ENCODE measurements around the gene CPSF4. TPM values are rescaled to one million over a fixed set of nuclear protein-coding genes. Genes with fewer than 3 reads are reported as not detected.

The CPSF4 gene
- total RNA-seq, 1 donor from 2014 or later = 89.9 TPM

GRCh38 chr7:99437946-99438572, 684 bp upstream of the CPSF4 start:
- peaks cover 36% of the 10 kb centered on the region for H3K36me3 Mint-ChIP-seq (ENCODE audit: low read depth)
- intact Hi-C loops (cut with micrococcal nuclease) = loop anchor here (2.0 kb wide), 1 partner anchor 57 kb away; no protein-coding TSS in a partner anchor
- peak overlapping the region; percentile 99 for H3K4me3 Mint-ChIP-seq (ENCODE audit: low read depth)
- peak overlapping the region; percentile 92 for H3K27ac Mint-ChIP-seq
- peaks cover 24% of the 10 kb centered on the region for H3K4me1 Mint-ChIP-seq (ENCODE audit: low read depth)
- H3K9me3 Mint-ChIP-seq = no peaks in the 10 kb centered on the region
- H3K27me3 Mint-ChIP-seq (ENCODE audit: low read depth) = no peaks in the 10 kb centered on the region
- DNase-seq (ENCODE audit: low spot score) = no peak

GRCh38 chr7:99440195-99440594, 1.5 kb downstream of the CPSF4 start:
- Mint-ChIP-seq H3K4me3 (ENCODE audit: low read depth) (peak overlapping the region; percentile 99), H3K36me3 (ENCODE audit: low read depth) (peaks cover 37% of the 10 kb centered on the region)

GRCh38 chr7:99446096-99446495, 7.4 kb downstream of the CPSF4 start:
- Mint-ChIP-seq H3K9me3 (no peaks in the 10 kb centered on the region), H3K4me1 (ENCODE audit: low read depth) (peaks cover 4% of the 10 kb centered on the region), H3K36me3 (ENCODE audit: low read depth) (peaks cover 62% of the 10 kb centered on the region), H3K27ac (no peak overlapping the region), H3K27me3 (ENCODE audit: low read depth) (no peaks in the 10 kb centered on the region), H3K4me3 (ENCODE audit: low read depth) (no peak overlapping the region)
- intact Hi-C loops (cut with micrococcal nuclease) = no loop called here
- DNase-seq (ENCODE audit: low spot score) = no peak

More at GRCh38 chr7:99440195-99440594, 1.5 kb downstream of the CPSF4 start:
- no peaks in the 10 kb centered on the region for H3K27me3 Mint-ChIP-seq (ENCODE audit: low read depth)
- peaks cover 24% of the 10 kb centered on the region for H3K4me1 Mint-ChIP-seq (ENCODE audit: low read depth)
- no peak for DNase-seq (ENCODE audit: low spot score)
- no peaks in the 10 kb centered on the region for H3K9me3 Mint-ChIP-seq
- intact Hi-C loops (cut with micrococcal nuclease) = no loop called here
- H3K27ac Mint-ChIP-seq = no peak overlapping the region

- no peaks in the 10 kb centered on the region for H3K4me1 Mint-ChIP-seq (ENCODE audit: low read depth)
- no peaks in the 10 kb centered on the region for H3K27me3 Mint-ChIP-seq (ENCODE audit: low read depth)
- H3K27ac Mint-ChIP-seq = no peak overlapping the region
- no peak overlapping the region for H3K4me3 Mint-ChIP-seq (ENCODE audit: low read depth)
- intact Hi-C loops (cut with micrococcal nuclease) = no loop called here
- no peaks in the 10 kb centered on the region for H3K9me3 Mint-ChIP-seq
- H3K36me3 Mint-ChIP-seq (ENCODE audit: low read depth) = peaks cover 64% of the 10 kb centered on the region
- DNase-seq (ENCODE audit: low spot score) = no peak
Measured at GRCh38 chr7:99447943-99448342, 9.2 kb downstream of the CPSF4 start.

- Mint-ChIP-seq H3K27me3 (ENCODE audit: low read depth) (no peaks in the 10 kb centered on the region), H3K36me3 (ENCODE audit: low read depth) (peaks cover 65% of the 10 kb centered on the region), H3K9me3 (no peaks in the 10 kb centered on the region), H3K4me3 (ENCODE audit: low read depth) (no peak overlapping the region), H3K4me1 (ENCODE audit: low read depth) (no peaks in the 10 kb centered on the region), H3K27ac (no peak overlapping the region)
- intact Hi-C loops (cut with micrococcal nuclease) = no loop called here
- DNase-seq (ENCODE audit: low spot score) = no peak
Measured at GRCh38 chr7:99448855-99449254, 10.1 kb downstream of the CPSF4 start.

- Mint-ChIP-seq H3K9me3 (no peaks in the 10 kb centered on the region), H3K4me3 (ENCODE audit: low read depth) (no peak overlapping the region), H3K4me1 (ENCODE audit: low read depth) (no peaks in the 10 kb centered on the region), H3K36me3 (ENCODE audit: low read depth) (peaks cover 64% of the 10 kb centered on the region), H3K27ac (no peak overlapping the region), H3K27me3 (ENCODE audit: low read depth) (no peaks in the 10 kb centered on the region)
- intact Hi-C loops (cut with micrococcal nuclease) = no loop called here
- no peak for DNase-seq (ENCODE audit: low spot score)
Measured at GRCh38 chr7:99449326-99449725, 10.6 kb downstream of the CPSF4 start.

GRCh38 chr7:99451936-99452335, 13.2 kb downstream of the CPSF4 start:
- no peak overlapping the region for H3K4me3 Mint-ChIP-seq (ENCODE audit: low read depth)
- H3K36me3 Mint-ChIP-seq (ENCODE audit: low read depth) = peaks cover 68% of the 10 kb centered on the region
- no peak for DNase-seq (ENCODE audit: low spot score)
- no peaks in the 10 kb centered on the region for H3K27me3 Mint-ChIP-seq (ENCODE audit: low read depth)
- intact Hi-C loops (cut with micrococcal nuclease) = no loop called here
- H3K27ac Mint-ChIP-seq = no peak overlapping the region
- H3K9me3 Mint-ChIP-seq = no peaks in the 10 kb centered on the region
- H3K4me1 Mint-ChIP-seq (ENCODE audit: low read depth) = no peaks in the 10 kb centered on the region

GRCh38 chr7:99452541-99452940, 13.8 kb downstream of the CPSF4 start:
- H3K27ac Mint-ChIP-seq = no peak overlapping the region
- H3K36me3 Mint-ChIP-seq (ENCODE audit: low read depth) = peaks cover 71% of the 10 kb centered on the region
- H3K4me1 Mint-ChIP-seq (ENCODE audit: low read depth) = no peaks in the 10 kb centered on the region
- no peak for DNase-seq (ENCODE audit: low spot score)
- no peaks in the 10 kb centered on the region for H3K27me3 Mint-ChIP-seq (ENCODE audit: low read depth)
- intact Hi-C loops (cut with micrococcal nuclease) = no loop called here
- H3K4me3 Mint-ChIP-seq (ENCODE audit: low read depth) = no peak overlapping the region
- no peaks in the 10 kb centered on the region for H3K9me3 Mint-ChIP-seq

- intact Hi-C loops (cut with micrococcal nuclease) = no loop called here
- Mint-ChIP-seq H3K27ac (no peak overlapping the region), H3K36me3 (ENCODE audit: low read depth) (peaks cover 69% of the 10 kb centered on the region), H3K4me1 (ENCODE audit: low read depth) (no peaks in the 10 kb centered on the region), H3K27me3 (ENCODE audit: low read depth) (no peaks in the 10 kb centered on the region), H3K4me3 (ENCODE audit: low read depth) (no peak overlapping the region), H3K9me3 (no peaks in the 10 kb centered on the region)
- DNase-seq (ENCODE audit: low spot score) = no peak
Measured at GRCh38 chr7:99453105-99453504, 14.4 kb downstream of the CPSF4 start.

GRCh38 chr7:99455874-99456273, 17.1 kb downstream of the CPSF4 start:
- intact Hi-C loops (cut with micrococcal nuclease) = no loop called here
- Mint-ChIP-seq H3K9me3 (no peaks in the 10 kb centered on the region), H3K27ac (no peak overlapping the region), H3K36me3 (ENCODE audit: low read depth) (peaks cover 75% of the 10 kb centered on the region), H3K27me3 (ENCODE audit: low read depth) (no peaks in the 10 kb centered on the region), H3K4me3 (ENCODE audit: low read depth) (no peak overlapping the region), H3K4me1 (ENCODE audit: low read depth) (peaks cover 12% of the 10 kb centered on the region)
- DNase-seq (ENCODE audit: low spot score) = no peak

GRCh38 chr7:99456288-99456687, 17.5 kb downstream of the CPSF4 start:
- DNase-seq (ENCODE audit: low spot score) = no peak
- Mint-ChIP-seq H3K27ac (no peak overlapping the region), H3K4me1 (ENCODE audit: low read depth) (peaks cover 12% of the 10 kb centered on the region), H3K9me3 (no peaks in the 10 kb centered on the region), H3K4me3 (ENCODE audit: low read depth) (no peak overlapping the region), H3K27me3 (ENCODE audit: low read depth) (no peaks in the 10 kb centered on the region), H3K36me3 (ENCODE audit: low read depth) (peaks cover 71% of the 10 kb centered on the region)
- intact Hi-C loops (cut with micrococcal nuclease) = no loop called here

GRCh38 chr7:99457050-99457649, 18.4 kb downstream of the CPSF4 start:
- Mint-ChIP-seq H3K9me3 (no peaks in the 10 kb centered on the region), H3K4me3 (ENCODE audit: low read depth) (no peak overlapping the region), H3K36me3 (ENCODE audit: low read depth) (peaks cover 69% of the 10 kb centered on the region), H3K27me3 (ENCODE audit: low read depth) (no peaks in the 10 kb centered on the region), H3K4me1 (ENCODE audit: low read depth) (peaks cover 12% of the 10 kb centered on the region), H3K27ac (no peak overlapping the region)
- no peak for DNase-seq (ENCODE audit: low spot score)
- intact Hi-C loops (cut with micrococcal nuclease) = no loop called here

GRCh38 chr7:99457650-99458493, 19.1 kb downstream of the CPSF4 start:
- peaks cover 69% of the 10 kb centered on the region for H3K36me3 Mint-ChIP-seq (ENCODE audit: low read depth)
- intact Hi-C loops (cut with micrococcal nuclease) = no loop called here
- H3K27me3 Mint-ChIP-seq (ENCODE audit: low read depth) = no peaks in the 10 kb centered on the region
- H3K27ac Mint-ChIP-seq = no peak overlapping the region
- no peak for DNase-seq (ENCODE audit: low spot score)
- H3K9me3 Mint-ChIP-seq = no peaks in the 10 kb centered on the region
- H3K4me3 Mint-ChIP-seq (ENCODE audit: low read depth) = no peak overlapping the region
- peaks cover 12% of the 10 kb centered on the region for H3K4me1 Mint-ChIP-seq (ENCODE audit: low read depth)

Data from activated T-helper 2 cell treated with anti-CD3 and anti-CD28 coated beads, Interferon-gamma antibody, Interleukin-2, Interleukin-4, amounts not matched to agents 10 μg/mL and 5 μg/mL and 100 μg/mL, durations not matched to agents 14 hours and 24 hours and 36 hours (primary cell).